HG02763 (cell line): ENCODE results near the gene FHIT.

Experiments
- ATAC-seq: cut with Tn5 transposase; IDR thresholded peaks from one replicate; pipeline ENCODE4 v1.9.1; 2021; ENCODE audit warnings: mild to moderate bottlenecking, moderate library complexity; ENCODE audit not compliant: unreplicated experiment

Gene FHIT

DNA sequence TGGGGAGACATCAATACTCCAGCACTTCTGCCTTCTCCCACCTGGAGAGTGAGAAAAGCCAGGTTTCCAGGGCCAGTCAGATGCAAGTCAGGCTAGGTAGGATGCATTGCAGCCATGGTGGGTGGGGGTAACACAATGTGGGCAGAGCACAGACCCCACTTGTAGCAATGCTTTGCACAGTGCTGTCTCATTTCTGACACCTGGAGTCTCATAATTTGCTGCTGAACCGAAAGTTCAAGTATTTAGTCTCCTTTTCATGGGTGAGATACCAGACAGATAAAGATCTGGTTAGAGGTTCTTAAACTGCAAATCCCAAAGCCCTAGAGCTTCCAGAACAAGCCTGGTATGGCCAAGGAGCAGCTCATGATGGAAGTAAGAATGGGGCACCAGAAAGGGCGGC lies 1321.1 kb downstream of the FHIT start:
- ATAC-seq: no peak

- no peak for ATAC-seq
Measured at GRCh38 chr3:59927056-59927455, 1324.2 kb downstream of the FHIT start.

DNA sequence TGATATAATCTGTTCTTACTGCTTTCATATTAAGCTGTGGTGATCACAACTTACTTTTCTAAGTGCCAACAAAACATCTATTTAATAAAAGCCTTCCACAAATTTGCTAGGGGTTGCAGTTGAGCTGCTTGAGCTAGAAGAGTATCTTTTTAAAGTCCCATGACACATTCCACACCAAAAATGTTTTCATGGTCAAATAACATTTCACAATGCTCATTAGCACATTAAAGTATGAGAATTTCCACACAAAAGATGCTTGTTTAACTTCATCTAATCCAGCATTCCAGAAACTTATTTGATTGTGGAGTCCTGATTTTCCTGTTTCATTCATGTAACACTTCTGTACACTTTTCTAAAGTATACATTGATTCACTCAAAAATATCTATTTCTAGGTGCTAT lies 1325.3 kb downstream of the FHIT start:
- no peak for ATAC-seq

GRCh38 chr3:59922192-59922591 lies 1329.1 kb downstream of the FHIT start:
- ATAC-seq: no peak

GRCh38 chr3:59920822-59921221 lies 1330.4 kb downstream of the FHIT start:
- ATAC-seq: no peak

GRCh38 chr3:59919586-59919985 lies 1331.7 kb downstream of the FHIT start:
- no peak for ATAC-seq

DNA sequence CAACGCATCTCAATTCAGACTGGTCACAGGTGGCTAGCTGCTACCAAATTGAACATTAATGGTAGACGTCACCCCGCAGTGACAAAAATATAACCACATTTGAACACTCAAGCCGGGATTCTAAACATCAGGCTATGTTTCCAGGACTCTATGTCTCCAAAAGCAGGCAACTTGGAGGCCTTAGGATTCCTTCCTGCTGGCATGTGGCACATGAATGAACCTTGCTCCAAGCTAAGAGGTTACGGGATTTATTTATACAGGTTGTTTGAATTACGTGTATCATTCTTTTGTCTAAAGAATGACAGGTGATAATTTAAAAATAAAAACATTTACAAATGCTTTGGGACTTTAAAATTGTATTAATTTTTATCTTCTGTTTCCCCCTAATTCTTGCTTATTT lies 1337.0 kb downstream of the FHIT start:
- ATAC-seq: no peak

GRCh38 chr3:59913645-59914044 lies 1337.6 kb downstream of the FHIT start:
- no peak for ATAC-seq

DNA sequence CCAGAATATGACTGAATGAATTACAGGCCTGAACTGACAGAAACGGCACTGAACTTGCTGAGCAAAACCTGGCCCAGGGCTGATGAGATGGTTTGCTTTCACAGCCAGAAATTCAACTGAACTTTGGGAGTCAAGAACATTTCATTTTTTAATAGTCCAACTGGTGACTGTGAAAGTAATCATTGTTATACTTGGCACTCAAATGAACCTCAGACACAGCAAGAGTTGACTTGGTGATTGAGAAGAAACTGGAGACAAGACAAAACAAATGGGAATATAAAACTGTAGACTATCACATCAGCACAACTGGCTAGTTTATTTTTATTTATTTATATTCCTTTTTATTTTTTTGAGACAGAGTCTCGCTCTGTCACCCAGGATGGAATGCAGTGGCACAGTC lies 1342.6 kb downstream of the FHIT start:
- no peak for ATAC-seq

GRCh38 chr3:59908280-59908679 lies 1343.0 kb downstream of the FHIT start:
- ATAC-seq: no peak

DNA sequence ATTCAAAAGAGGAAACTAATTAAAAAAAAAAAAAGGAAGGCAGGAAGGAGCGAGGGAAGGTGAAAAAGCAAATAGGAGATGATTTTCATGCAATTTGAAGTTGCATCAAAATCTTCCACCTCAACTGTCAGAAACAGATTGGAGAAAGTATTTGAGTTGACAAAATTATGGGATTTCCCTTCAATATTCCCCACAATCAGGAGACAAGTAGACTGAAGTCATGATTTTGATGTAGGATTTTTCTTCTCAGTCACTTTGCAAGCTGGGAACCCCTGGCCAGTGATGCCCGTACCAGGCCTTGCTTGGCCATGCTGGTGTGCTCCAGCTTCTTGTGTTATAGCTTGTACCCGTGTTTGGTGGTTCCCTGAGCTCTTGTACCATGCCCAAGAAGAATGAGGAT lies 1347.0 kb downstream of the FHIT start:
- no peak for ATAC-seq

DNA sequence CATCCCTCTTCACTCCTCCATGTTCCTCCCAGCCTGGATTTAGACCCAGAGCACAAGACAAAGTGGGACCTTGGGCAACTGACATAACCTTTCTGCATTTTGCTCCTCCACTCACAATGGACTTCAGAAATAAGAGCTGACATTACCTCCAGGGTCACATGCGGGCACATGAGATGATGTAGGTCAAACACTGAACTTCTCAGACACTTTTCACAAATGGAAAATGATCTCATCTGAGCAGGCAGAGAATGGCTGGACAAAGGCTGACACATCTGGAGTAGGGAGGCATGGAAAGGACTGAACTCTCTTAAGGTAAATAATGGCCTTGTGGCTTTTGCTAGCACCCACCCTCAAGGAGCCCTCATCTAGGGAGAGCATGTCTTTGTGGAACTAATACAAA lies 1352.2 kb downstream of the FHIT start:
- no peak for ATAC-seq

- no peak for ATAC-seq
Measured at GRCh38 chr3:59895972-59896371, 1355.3 kb downstream of the FHIT start.

DNA sequence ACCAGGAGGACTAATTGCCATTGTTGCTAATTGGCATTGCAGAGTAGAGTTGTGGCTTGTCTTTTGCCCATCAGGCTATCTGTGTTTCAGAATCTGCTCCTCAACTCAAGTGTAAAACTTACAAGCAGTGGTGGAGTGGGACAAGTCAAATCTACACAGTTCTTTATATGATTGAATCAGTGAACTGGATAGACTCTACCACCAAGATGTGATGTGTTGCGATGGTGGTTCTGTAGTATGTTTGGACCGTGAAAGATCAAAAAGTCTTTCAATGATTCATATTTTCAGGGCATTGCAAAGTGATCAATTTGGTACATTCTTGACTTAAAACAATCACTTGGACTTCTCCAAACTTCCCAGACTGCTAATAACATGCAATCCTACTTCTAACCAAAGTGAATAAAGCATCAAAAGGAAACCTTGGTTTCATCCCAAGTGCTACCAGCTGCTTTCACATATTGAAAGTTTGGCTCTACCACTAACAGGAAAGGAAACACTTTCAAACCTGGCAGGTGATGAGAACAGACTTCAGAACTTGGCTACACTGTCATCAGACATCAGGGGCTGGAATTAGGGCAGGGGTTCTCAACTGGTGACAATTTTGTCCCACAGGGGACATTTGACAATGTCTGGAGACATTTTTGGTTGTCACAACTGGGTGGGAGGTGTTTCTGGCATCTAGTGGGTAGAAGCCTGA lies 1356.7 kb downstream of the FHIT start:
- ATAC-seq: no peak

DNA sequence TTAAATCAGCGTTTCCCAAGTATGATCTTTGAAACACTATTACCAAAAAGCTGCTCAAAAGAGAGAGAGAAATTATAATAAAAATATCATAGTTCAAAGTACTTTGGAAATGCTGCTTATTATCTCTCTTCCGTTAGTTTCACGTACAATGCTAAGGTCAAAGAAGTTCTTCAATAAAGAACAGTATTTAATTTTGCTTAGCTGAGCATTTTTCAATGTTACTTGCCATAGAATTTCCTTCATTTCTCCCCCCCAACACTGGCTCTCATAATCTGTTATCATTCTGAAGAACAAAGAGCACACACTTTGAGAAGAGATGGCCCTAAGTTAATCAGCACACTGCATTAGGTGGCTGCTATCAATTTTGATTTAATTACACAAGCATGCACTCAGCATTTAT lies 1360.6 kb downstream of the FHIT start:
- no peak for ATAC-seq

GRCh38 chr3:59886790-59887189 lies 1364.5 kb downstream of the FHIT start:
- ATAC-seq: no peak

DNA sequence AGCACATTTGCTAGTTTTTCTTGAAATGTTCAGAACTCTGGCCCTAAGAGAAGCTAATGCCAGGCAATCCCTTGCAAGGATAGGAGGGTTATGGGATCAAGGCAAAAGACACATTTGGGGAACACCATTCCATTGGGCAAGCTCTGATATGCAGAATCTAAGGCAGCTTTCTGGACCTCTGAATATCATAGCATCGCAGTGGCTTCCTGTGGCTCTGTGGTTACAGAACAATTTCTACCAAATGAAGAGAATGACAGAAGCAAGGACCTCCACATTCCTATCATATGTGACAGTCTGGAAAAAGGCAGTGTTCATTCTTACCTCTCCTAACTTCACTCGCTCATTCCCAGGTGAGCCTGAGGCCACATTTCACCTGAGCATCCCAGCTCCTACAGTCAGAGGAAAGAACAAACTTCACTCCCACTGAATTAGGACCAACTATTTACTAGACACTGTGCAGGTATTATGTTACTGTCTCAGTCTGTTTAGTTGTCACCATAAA lies 1365.3 kb downstream of the FHIT start:
- no peak for ATAC-seq

GRCh38 chr3:59885101-59885500 lies 1366.2 kb downstream of the FHIT start:
- no peak for ATAC-seq

- ATAC-seq: no peak
Measured at GRCh38 chr3:59884409-59884808, 1366.8 kb downstream of the FHIT start.

DNA sequence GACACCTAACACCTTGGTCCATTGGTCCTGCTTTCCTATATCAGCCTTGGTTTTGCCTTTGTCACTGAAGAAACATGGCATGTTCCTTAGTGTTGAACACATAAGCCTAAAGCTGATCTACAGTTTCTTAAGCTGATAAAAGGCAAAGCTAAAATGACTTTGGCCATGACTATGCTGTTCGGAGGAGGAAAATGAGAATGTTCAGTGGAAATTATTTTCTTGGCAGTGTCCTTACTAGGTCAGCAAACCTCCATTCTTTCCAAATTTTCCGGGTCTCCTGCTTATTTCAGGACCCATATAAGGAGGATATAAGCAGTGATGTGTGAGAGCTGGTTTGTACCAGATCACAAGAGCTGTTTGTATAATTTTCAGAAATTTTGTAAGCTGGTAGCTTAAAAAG lies 1368.5 kb downstream of the FHIT start:
- ATAC-seq: no peak

- ATAC-seq: no peak
Measured at GRCh38 chr3:59880717-59881116, 1370.5 kb downstream of the FHIT start.

DNA sequence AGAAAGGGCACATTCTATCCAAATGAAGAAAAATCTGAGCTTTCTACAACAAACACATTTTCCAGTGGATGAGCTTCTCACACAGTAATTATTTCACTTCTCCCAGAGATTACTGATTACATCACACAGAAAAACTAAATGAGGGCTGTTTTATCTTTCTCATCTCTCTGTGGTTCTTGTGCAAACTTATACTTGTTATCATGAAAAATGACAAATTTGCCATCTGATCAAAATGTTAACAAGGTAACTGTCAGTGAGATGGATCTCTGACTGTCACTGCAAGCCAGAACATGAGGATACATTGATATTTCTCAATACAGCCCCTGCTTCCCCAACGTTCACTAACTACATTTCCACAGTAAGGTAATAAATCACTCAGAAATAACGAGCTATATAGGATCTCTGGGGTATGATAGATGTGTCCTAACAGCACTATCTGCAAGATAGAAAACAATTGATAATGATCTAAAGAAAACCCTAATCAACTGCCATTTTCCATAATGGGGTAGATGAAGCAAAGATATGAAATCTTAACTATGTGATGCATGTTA lies 1372.1 kb downstream of the FHIT start:
- ATAC-seq: no peak

- ATAC-seq: no peak
Measured at GRCh38 chr3:59878038-59878427, 1373.2 kb downstream of the FHIT start.
